GM19455 (cell line): ENCODE data around the gene DAPK2.

Source experiments
- ATAC-seq: cut with Tn5 transposase; IDR thresholded peaks from one replicate; pipeline ENCODE4 v1.9.1; 2021; ENCODE audit not compliant: unreplicated experiment

DAPK2 gene

GRCh38 chr15:63998489-63998888 lies 47.8 kb downstream of the DAPK2 start:
- no peak for ATAC-seq

GRCh38 chr15:63997715-63998442 lies 48.4 kb downstream of the DAPK2 start:
- ATAC-seq = no peak

GRCh38 chr15:63996794-63997357 lies 49.4 kb downstream of the DAPK2 start:
- ATAC-seq = no peak

DNA sequence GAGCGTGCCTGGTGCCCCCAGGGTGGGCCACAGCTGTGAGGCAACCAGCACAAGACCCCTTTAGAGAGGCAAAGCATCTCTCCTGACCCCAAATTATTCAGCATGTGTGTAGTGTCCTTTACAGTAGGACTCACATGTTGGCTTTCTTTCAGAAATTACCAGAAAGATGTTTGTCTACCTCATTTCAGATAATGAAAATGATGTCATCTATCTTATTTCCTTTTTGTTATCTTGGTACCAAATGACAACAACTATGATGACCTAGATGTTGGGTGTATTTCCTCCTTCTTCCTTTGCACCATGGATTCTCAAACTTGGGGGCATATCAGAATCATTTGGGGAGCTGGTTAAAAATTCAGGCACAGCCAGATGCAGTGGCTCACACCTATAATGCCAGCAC lies 50.5 kb downstream of the DAPK2 start:
- no peak for ATAC-seq

DNA sequence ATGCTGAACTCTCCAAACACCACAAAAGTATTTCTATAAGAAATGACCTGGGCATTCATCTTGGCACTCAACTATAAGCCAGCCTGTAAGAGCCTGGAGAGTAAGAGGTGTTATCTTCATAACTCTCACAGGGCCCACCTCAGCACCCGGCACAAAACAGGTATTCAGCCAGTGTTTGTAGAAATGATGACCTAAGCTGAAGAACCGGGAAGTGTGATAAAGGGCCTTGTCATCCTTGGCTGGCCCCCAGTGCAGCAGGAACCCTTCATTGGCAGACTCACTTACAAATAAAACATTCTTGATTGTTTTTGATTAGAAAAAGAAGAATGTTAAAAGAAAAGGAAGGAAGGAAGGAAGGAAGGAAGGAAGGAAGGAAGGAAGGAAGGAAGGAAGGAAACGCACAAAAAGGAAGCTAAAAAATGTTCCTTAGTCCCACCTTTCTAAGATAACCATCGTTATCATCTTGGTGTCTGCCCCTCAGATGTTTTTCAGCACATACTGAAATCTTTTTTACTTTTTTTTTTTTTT lies 52.1 kb downstream of the DAPK2 start:
- no peak for ATAC-seq

- ATAC-seq = no peak
Measured at GRCh38 chr15:63992300-63992699, 54.0 kb downstream of the DAPK2 start.

- no peak for ATAC-seq
Measured at GRCh38 chr15:63991706-63992105, 54.6 kb downstream of the DAPK2 start.

DNA sequence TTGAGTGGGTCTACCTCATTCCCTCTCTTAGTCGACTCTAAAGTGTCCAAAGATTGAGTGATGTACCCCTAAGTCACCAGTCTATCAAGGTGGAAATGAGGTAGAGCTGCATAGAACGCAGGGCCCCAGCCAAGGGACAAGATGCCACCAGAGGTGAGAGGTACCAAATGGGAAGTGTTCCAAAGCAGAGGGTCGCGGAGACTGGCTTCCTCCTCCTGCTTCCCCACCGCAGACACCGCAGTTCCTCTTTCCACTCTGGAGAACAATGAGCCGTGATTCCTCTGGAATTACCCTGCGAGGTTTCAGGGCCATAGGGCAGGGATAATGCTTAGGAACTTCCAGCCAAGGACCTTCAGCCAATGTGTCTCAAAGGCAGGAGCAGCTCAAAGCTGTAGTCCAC lies 55.8 kb downstream of the DAPK2 start:
- ATAC-seq = no peak

- ATAC-seq = no peak
Measured at GRCh38 chr15:63987796-63988378, 58.4 kb downstream of the DAPK2 start.

GRCh38 chr15:63986751-63987341 lies 59.4 kb downstream of the DAPK2 start:
- peak; percentile 76 for ATAC-seq

DNA sequence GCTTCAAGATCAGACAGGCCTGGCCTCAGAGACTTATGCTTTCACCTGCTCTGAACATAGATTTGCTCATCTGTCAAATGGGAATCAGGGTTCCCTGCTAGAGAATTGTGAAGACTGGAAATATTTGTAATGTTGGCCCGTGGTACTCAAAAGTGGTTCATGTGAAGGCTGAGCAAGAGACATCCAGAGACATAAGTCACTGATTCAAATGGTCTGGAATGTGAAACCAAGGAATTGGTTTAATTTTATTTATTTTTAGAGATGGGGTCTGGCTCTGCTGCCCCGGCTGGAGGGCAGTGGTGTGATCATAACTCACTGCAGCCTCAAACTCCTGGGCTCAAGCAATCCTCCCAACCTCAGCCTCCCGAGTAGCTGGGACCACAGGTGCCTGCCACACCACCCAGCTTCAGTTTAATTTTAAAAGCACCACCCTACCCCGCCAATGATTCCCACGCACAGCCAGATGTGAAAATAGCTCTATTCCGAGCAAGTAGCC lies 60.1 kb downstream of the DAPK2 start:
- no peak for ATAC-seq

DNA sequence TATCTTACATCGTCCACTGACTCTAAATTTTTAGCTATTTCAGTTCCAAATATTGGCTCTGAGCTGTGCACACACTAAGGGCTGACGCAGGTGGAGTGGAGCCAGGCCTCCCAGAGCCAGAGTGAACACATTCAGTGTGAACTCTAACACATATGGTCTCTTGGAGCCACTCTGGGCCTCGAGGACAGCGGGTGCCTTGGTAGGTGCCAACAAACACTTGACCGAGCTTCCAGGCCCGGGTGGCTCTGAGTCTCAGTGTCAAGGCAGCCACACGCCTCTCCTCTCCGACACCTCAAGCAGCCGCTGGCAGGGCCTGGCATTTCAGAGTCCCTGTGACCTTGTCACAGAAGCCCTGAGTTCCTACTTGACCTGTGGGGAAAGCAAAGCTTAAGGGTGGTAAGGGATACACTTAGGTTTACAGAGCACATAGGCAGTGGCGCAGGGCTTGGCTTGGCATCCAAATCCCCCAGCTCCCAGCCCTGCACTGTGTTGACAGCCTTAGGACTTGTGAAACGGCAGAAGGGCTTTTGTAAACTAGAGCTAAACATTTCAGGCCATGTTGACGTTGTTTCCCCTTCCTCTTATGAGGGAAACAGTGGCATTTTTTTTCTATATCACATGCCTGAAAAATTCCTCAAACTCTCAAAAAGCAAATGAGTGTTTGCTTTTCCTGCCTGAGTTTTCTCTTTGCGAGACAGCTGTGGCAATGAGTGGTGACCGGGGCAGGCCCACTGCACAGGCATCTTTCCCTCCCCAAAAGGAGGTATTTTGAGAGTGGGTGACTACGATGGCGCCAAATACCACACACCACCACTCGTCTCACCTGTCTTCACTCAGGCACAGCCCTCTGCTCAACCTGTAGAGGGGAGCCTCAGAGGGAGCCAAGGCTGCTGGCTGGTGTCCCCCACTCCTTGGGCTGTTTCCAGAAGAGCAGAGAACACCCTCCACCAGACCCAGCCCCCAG lies 60.8 kb downstream of the DAPK2 start:
- no peak for ATAC-seq

- ATAC-seq = no peak
Measured at GRCh38 chr15:63984331-63984730, 62.0 kb downstream of the DAPK2 start.

DNA sequence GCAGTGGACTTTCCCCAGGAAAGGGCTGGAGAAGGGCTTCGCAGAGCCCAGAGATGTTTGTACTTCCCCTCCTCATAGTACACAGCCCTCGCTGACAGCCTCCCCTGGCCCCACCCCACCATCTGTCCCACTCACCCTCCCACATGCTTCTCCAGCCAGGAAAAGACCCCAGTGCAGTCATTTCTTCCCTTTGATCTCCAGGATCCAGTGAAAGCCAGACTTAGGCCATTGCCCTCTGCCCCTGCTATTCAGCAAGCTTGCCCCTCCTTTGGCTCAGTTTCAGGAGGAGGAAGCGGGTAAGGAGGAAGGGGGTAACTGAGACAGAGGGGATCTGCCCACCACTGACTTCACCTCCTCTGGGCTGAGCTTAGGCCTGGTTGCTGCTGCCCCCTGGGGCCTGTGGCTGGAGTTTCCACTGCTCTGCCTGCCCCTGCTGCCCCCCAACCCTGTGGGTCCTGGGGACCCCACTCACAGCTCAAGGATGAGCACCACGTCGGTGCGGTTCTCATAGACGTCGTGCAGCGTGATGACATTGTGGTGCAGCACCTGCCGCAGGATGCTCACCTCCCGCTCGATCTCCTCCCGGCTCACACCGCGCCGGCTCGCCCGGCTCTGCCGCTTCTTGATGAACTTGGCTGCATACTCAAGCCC lies 63.1 kb downstream of the DAPK2 start:
- no peak for ATAC-seq

GRCh38 chr15:63982381-63982854 lies 63.9 kb downstream of the DAPK2 start:
- no peak for ATAC-seq

GRCh38 chr15:63981596-63982320 lies 64.5 kb downstream of the DAPK2 start:
- ATAC-seq = no peak

DNA sequence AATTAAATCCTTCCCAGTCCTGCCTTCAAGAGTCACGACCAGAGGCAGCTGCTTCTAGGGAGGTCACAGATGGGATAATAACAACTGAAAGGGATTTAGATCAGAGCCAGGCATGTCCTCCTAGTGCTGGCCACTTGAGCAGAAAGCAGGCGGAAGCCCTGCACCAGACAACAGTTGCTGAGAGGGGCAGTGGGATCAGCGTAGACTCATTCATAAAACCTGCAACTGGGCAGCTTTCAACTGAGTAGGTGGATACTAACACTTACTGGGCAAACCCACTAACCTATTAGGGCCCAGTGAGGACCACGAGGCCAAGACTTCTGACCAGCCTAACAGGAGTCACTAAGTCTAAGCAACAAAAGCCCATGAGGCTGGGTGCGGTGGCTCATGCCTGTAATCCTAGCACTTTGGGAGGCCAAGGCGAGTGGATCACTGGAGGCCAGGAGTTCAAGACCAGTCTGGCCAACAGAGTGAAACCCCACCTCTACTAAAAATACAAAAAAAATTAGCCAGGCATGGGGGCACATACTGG lies 67.0 kb downstream of the DAPK2 start:
- no peak for ATAC-seq

DNA sequence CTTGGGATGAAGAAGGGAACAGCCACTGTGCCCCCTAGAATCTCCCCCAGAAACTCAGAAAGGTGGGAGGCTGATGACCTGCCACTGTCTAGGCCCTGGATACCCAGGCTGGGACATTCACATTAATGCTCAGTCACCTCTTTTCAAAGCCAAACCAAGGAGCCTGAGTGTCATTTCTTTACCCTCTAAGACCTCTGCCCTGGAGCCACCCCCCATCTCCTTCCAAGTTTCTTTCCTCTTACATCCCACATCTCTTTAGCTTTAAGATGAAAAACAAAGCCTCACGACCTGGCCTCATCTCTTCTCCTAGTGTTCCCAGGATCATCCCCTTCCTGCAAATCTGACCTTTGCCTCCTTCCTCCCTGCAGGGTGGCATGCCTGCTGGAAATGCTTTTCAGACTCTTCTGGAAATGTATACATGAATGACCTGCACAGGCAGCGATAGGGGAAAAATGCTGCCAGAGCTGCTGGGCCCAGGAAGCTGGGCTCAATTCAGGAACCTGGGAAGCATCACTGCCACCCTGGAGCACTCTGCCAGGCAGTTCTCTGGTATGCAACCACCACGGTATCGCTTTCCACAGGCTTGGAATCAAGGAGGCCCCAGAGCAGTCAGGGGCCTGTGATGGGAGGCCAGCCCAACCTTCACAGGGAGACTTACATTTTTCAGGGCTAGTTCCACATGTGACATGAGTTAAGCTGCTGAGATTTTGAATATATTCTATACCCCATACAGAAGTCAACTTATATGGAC lies 67.6 kb downstream of the DAPK2 start:
- no peak for ATAC-seq
